ENCODE measurements around the gene FRMD3.

The FRMD3 gene

DNA sequence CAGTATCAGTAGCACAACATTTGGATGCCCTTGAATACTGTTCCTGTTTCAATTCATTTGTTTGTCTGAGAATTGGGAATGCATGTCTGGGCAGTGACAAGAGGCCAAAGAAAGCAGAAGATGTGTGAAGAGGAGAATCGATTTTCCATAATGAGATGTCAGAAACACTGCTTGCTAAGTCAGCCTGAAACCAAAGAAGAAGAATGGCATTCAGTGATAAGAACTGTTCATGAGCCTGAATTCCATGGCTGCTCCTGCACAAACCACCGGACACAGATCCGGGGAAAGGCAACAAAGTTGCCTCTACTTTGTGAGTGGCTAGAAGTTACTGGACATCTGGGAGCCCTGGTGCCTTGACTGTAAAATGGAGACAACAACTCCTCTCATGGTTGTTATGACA lies 268.1 kb downstream of the FRMD3 start:
- DNase-seq: no peak

DNA sequence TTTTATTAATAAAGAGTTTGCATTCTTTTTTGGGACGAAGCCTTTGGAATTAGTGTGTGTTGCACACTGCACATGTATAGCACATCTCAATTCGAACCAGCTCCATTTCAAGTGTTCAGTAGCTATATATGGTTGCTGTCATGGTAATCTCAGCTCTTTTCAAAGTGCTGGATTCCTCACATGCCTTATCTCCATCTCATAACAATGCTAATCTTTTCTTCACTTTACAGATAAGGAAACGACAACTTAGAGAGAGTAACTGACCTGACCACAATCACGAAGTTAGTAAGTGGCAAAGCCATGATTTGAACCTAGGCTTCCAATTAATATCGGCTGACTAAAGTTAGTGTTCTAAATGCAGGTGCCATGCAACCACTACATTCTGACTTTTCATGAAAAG lies 270.5 kb downstream of the FRMD3 start:
- DNase-seq: no peak

DNA sequence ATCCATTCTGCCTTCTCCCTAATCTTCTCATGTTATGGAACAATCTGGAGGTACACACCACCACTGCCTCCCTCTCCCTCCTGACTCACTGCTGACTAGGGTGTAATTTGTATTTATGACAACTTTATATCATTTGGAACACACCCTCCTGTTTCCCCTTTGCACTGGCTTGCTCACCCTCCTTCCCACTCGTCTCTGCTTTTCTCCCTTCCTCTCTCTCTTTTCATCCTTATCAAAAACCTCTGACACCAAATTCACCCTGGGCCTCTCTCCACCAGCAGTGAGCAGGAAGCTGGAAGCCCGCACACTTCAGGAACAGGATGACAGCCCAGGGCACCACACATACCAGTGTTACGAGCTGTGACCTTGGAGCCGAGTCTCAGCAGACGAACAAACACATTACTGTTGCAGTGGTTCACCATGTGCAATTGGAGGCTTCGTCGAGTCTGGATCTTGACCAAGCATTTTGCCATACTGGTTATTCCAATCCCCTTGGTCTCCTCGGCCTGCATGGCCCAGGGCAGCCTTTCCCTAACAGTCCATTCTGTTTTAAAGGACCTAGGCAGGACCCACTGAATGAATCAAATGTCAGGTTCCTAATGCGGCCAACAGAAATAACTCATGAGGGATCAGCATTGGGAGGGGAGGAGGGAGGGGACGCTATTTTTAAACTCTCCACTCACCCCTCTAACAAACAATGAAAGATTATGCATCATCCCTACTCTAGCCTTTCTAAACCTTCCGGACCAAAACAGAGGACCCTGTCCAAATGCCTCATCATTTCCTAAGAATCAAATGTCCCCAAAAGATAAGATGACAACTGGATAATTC lies 271.3 kb downstream of the FRMD3 start:
- peak; percentile 1 for DNase-seq

DNA sequence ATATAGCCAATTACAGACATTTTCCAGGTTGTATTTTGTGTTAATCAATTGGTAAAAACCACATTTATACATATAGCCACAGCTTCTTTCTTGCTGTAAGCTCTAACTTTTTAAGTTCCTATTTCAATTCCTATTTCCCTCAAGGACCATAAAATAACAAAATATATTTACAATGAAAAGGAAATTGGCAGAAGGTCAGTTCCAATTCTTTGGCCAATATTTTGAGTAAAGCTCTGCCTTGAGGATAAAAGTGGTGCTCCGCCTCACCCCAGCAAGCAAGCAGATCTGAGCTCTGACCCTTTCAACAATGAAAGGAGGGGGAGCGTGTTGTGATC lies 271.9 kb downstream of the FRMD3 start:
- no peak for DNase-seq

DNA sequence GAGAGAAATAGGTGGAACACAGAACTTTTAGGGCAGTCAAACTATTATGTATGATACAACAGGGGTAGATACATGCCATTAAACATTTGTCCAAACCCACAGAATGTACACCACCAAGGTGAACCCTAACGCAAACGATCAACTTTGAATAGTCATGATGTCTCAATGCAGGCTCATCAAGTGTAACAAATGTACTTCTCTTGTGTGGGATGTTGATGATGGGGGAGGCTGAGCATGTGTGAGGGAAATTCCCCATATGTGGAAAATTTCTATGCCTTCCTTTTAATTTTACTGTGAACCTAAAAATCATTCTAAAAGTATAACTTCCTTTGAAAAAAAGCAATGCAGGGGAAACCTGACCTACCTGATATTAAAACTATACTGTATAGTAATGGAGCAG lies 273.9 kb downstream of the FRMD3 start:
- DNase-seq: no peak

DNA sequence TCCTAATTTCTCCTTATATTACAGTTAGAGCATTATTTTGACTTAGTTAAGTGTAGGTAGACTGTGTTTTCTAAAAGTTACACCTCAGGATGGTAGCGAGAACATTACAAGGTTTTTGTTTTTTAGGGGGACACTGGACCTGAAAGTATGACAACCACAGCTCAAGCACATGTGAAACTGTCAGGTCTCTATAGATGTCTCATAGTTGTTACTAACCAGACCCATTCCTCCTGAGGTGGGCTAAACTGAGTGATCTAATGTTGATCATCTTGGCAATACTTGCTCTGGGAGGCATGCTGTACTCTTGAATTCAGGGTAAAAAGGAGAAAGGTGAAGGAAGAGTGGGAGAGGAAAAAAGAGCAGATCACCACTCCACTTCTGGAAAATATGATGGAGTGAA lies 278.6 kb downstream of the FRMD3 start:
- DNase-seq: no peak

DNA sequence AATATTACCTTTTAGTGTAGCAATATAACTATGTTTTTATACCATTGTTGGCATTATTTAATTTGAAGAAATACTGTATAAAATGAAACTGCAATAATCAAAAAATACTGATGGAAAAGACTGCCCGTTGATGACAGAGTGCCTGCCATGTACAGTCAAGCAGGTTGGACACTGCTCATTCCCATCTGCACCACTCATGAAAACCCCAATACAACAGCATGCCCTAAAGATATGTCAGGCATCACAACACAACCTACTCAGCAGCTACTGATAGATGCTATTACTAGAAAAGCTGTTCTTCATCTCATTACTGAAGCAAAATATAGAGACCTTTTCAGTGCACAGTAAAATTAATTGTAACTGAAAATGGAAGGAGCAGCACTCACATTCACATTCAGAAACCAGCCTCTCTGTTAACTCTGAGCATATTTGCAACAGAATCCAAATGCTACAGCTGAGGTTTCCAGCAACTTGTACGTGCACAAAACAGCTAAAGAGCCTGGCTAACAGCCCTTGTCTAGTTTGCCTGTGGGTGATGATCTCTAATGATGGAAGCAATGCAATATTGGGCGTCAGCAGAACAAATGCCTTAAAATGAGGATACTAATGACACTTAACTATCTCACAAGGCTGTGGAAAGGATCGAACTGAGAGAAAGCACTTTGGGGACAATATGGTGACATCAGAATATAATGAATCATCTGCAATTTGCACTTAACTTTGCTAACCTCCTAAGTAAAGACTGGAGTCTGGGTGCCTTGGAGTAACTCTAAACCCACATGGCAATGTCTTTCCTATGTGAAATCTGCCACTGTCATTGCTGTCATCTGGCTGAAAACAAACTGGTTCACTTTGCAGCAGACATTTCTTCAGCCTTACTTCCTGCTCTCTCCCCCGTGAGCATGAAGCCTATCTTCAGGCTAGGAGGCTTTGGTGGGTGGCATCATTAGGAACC lies 280.0 kb downstream of the FRMD3 start:
- no peak for DNase-seq

DNA sequence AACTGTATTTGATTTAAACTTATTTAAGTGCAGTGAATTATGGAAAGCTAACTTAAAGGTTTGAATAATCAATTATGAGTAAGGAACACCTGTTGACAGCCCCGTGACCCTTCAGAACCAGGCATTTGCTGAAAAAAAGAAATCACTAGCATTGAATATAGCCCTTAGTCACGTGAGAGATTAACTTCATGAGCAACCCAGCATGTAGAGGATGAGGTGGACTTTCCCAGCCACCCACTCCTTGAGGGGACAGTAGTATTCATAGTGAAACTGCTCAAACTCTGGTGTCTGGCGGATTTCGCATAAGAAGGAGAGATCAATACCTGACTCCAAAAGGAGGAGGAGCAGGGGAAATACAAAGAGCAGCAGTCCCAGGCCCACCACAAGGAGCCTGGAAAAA lies 290.5 kb downstream of the FRMD3 start:
- no peak for DNase-seq

DNA sequence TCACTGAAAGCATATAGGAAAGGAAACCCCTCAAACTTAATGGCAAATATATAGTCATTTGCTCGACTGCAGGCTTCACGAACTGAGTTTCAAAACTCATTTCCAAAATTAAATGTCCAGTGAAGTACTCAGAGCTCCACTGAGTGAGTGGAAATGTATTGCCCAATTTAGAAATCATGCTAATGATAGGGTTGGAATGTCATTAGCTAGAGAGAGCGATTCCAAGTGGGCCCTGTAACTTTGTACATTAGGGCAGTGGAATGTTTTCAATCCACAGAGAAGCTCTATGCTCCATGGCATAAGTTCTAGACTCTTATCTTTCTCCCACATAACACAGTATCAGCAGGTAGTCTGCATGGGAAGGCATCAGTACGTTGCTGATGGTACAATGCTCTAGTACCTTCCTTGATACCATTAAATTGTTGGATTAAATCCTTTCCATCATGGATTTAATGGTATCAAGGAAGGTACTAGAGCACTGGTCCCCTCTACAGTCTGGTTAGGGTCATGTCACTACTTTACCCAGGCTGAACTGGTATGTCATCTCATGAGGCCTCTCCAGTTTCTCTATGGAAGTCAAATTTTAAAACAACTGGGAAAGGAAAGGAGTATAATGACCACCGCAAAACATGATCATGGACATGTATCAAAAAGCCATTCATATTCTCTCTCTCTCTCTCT lies 292.1 kb downstream of the FRMD3 start:
- no peak for DNase-seq

DNA sequence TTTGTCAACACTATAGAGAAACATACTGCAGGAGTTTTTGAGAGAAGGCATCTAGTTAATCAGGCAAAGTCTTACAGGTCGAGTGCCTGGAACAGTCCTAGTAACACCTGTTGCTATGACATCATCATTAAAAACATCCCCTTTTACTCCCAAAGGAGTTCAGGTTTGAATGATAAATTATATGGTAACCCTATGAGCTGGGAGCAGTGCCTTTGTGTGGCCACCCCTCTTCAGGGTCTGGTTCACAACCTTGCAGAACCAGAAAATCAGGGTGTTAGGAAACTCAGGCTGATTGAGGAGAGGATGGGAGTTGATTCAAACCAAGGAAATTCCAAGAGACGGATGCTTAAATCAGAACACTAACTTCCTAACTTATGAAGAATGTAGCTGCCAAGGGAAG lies 296.1 kb downstream of the FRMD3 start:
- DNase-seq: no peak

DNA sequence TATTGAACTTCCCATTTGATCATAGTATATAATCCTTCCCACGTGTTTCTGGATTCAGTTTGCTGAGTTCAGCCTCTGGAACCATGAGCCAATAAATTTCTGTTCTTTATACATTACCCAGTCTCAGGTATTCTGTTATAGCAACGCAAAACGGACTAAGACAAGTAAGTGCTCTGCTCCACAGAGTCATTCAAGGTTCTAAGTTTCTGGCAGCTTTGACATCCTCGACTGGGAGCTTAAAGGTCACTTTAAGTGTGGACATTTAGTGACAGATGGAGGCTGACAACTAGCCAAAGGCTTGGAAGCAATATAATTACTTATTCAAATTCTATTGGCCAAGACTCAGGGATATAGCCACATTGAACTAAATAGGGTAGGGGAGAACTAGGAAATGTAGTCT lies 297.5 kb downstream of the FRMD3 start:
- no peak for DNase-seq

DNA sequence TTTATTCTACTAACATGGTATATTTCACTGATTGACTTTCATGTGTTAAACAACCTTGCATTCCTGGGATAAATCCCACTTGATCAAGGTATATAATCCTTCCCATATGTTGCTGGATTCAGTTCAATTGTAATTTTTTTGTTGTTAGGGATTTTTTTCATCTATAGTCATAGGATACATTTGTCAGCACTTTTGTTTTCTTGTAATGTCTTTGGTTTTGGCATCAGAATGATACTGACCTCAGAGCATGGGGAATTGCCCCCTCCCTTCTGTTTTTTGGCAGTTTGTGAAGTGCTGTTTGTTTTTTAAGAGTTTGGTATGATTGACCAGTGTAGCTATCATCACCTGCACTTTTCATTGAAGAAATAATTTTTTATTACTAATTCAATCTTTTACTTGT lies 298.5 kb downstream of the FRMD3 start:
- no peak for DNase-seq

DNA sequence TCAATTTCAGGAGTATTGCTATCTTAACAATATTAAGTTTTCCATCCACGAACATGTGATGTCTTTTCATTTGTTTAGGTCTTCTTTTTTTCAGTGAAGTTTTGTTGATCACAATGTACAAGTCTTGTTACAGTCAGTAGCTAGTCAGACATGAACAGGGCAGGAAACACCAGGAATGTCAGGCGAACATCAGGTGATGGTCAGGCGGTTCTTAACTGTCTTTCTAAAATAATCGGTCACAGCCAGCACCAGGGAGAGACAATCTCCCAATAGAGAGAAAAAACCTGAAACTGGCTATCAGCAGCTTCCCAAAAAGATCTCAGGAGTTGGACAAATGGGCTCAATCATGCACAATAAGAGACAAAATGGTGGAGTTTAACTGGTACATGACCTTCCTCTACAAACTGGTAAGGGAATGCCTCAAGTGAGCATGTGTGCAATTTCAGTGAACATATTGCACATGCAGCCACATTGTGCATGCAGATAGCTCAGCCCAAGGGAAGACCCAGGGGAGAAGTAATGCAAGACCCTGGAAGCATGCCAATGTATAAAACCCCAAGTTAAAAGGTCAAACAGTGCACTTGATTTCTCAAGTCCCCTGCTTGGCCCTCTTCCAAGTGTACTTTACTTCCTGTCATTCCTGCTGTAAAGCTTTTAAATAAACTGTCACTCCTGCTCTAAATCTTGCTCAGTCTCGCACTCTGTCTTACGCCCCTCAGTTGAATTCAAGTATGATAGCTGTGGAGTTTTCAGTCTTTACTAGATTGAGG lies 299.1 kb downstream of the FRMD3 start:
- peak; percentile 53 for DNase-seq

DNA sequence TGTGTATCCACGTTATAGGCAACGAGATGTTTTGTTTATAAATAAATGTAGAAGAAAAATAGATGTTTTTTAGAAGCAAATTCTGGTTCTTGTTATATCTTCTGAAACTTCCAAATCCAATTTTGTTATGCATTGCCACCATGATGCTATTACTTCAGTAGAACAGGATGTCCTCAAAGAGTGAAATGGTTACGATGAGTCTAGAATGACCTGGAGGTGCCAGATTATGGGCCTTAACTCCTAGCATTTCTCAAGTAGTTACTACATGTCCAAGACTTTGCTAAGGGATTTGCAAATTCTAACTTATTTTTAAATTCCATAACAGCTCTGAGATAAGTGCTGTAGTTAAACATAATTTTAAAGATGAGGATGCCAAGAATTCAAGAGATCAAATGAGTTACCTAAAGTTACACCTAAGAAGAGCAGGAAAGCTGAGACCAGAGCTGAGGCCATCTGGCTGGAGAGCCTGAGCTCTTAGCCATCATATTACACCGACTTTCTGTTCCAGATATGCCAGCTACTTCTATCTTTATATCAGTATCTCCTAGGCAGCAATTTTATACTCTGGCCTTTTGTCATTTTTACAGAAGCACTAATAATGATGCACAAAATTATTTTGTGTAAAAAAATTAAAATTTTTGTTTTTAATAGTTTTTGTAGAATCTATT lies 302.0 kb downstream of the FRMD3 start:
- DNase-seq: no peak

DNA sequence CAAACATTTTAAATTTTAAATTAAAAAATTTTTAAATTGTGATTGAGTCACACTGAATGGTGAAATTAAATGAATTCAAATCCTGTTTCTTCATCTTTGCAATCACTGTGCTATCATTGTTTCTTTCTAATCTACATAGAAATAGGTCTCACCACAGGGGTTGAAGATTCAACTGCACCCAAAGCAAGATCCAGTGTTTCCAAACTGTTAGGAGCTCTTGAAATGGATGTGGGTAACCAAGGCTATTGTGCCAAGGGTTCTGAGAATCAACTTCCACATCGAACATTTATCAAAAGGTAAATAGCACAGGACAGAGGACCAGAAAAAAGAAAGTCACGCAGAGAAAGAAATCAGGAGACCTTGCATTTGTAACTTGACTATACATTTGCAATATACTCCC lies 302.7 kb downstream of the FRMD3 start:
- DNase-seq: no peak

DNA sequence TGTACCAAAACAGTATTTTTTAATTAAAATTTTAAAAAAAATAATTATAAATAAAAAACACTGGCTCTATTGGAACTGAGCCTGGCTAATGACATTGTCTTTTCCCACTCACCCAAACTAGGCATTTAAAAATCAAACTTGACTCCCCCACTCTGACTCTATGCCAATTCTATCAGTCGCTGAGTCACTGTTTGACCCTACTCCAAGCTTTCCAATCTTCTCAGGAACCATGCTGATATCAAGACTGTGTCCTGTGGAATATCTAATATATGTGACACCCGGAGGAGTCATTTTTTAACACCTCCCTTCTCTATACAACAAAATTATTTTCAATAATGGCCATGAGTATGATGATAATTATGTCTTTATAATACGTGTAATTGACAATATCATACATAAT lies 303.7 kb downstream of the FRMD3 start:
- DNase-seq: no peak

DNA sequence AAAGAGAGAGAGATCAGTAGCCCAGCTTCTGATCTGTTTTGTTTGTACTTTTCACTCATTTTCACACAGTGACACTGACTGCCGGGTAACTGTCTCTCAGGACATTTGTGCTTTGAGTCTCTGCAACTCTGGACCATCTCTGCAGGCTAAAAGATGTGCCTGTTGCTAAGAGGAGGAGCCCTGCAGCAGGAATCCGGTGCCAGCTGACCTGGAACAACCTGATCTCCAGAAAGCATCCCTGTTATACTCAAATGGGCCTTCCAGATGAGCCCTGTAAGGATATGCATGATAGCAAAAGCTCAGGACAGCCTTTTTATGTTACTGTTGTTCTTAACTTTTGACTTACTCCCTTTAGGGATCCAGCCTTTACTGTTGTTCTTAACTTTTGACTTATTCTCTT lies 304.6 kb downstream of the FRMD3 start:
- no peak for DNase-seq

DNA sequence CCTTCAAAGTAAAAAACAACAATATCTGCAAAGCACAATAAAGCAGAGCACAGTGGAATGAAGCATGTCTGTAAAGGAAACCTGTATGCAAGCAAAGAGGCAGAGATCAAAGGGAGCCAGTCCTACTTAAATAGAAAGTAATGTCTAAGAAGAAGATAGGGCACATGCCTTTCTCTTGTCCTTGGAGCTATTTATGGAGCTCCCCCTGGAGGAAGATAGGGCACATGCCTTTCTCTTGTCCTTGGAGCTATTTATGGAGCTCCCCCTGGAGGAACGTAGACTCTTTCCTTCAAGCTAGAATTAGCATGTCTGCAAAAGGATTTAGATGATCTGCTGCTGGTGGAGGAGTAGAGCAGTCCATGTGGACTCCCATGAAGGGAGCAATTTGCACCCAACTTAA lies 307.2 kb downstream of the FRMD3 start:
- no peak for DNase-seq

DNA sequence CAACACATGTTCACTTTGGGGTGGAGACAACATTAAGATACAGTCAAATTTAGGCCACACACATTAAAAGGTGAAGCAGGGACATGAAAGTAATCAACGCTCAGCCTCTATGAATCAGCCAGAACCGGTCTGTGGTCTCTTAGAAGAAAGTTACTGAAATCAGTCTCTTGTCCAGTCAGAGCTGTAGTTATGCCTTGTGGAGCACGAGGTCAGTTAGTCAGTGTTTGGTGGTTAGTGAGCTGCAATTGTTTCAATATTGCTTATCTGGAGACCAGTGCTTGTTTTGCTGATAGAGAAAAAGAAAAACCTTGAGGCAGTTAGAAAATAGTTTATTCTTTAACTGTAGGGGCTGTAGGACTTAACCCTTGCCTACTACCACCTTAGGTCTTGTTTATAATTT lies 317.5 kb downstream of the FRMD3 start:
- no peak for DNase-seq

DNA sequence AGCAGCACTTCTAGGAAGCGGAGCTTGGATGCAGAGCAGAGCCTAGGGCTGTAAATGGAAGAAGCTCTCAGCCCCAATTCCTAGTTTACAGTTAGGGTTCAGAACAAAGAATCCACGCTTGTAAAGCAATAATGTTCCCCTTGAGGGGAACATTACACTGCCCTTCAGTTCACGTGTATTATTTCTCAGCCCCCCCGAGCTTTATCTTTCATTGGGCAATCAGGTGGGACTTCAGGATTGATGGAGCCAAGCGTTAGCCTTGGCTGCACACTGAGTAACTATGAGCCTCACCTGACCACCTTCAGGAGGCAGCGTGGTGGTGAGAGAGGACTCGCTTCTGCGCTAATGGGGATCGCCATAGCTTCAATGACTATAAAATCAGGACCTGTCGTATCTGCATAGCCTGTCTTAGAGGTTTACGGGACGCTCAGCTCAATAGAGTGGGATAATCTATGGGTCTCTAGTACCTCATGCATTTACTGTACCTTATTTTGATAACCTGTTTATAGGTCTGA lies 318.2 kb downstream of the FRMD3 start:
- no peak for DNase-seq

DNA sequence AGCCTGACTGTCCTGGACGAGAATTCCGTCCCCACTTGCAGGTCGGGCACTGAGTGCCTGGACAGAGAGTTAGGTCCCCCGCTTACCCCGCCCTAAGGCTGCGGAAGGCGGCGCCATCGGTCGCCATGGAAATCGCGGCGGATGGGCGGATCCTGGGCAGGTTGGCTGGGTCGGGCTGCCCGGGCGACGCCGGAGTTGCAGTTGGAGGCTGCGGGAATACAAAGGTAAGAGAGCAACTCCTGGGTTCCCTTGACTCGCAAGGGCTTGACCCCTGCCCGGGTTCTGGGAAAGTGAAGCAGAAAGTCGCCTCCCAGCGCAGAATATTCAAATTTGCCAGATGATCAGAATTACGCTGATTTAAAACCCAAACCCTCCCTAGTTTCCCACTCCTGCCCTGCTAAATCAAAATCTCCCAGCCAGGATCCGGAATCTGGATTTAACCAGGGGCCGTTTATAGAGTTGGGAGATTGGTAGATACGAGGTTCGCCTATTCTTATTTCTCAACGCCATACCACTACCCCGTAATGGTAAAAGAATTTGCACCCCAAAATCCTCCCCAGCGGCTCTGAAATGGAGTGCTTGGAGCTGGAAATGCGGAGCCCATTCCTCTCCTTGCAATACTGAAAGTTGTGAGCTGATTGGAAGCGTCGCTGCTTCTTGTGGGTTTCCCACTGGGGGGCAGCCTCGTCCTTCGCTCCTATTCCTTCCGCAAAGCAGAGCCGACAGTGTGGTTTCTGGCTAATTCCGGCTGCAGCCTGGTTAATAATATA lies 318.9 kb downstream of the FRMD3 start:
- peak; percentile 38 for DNase-seq
